HepG2 (cell line): ENCODE data around the gene DUOXA1.

Experiments
- DR1 ChIP-seq: sonication (generic); formaldehyde crosslinking; IDR thresholded peaks from 2 replicates; pipeline ENCODE4 v1.8.0; 2021; ENCODE audit warnings: mild to moderate bottlenecking, missing genetic modification reagents, inconsistent platforms
- EZH2 ChIP-seq: conservative IDR thresholded peaks from 2 replicates; pipeline ENCODE4 v1.6.1; 2012; ENCODE audit warnings: mild to moderate bottlenecking, low read depth, low read length, moderate library complexity
- HDAC2 ChIP-seq: sonication (generic); formaldehyde crosslinking; IDR thresholded peaks from 2 replicates; pipeline ENCODE4 v1.4.0; 2020; ENCODE audit warnings: missing genetic modification reagents
- SIN3A ChIP-seq: IDR thresholded peaks from 2 replicates; pipeline ENCODE4 v1.6.1; 2011; ENCODE audit warnings: low read depth, mild to moderate bottlenecking, control low read depth, low read length, borderline replicate concordance
- SP1 ChIP-seq, 2 experiments: fragments of 450-650 bp in 1 of 2; sonication (generic) in 1 of 2; formaldehyde crosslinking in 1 of 2; IDR thresholded peaks; 2 replicates each; pipeline versions ENCODE4 v1.4.0 to v1.6.1; 2016 to 2020; ENCODE audit warnings: missing genetic modification reagents in 1 of 2
- SP140L ChIP-seq: sonication (generic); formaldehyde crosslinking; IDR thresholded peaks from 2 replicates; pipeline ENCODE4 v1.4.0; 2020; ENCODE audit warnings: missing genetic modification reagents, borderline replicate concordance
- SP2 ChIP-seq: sonication (generic); formaldehyde crosslinking; IDR thresholded peaks from 2 replicates; pipeline ENCODE4 v1.5.1; 2020; ENCODE audit warnings: mild to moderate bottlenecking, missing genetic modification reagents
- STAT5B ChIP-seq: sonication (generic); formaldehyde crosslinking; IDR thresholded peaks from 2 replicates; pipeline ENCODE4 v1.4.0; 2020; ENCODE audit warnings: missing genetic modification reagents
- ZNF12 ChIP-seq: sonication (generic); formaldehyde crosslinking; IDR thresholded peaks from 2 replicates; pipeline ENCODE4 v1.5.0; 2020; ENCODE audit warnings: missing genetic modification reagents
- ZNF205 ChIP-seq: IDR thresholded peaks from 2 replicates; pipeline ENCODE4 v1.6.1; 2018; ENCODE audit warnings: missing biosample characterization, missing genetic modification reagents
- ZNF549 ChIP-seq: sonication (generic); formaldehyde crosslinking; IDR thresholded peaks from 2 replicates; pipeline ENCODE4 v1.5.0; 2020; ENCODE audit warnings: missing genetic modification reagents
- TF ChIP-seq, protein P1 (sequence below): sonication (generic); formaldehyde crosslinking; IDR thresholded peaks from 2 replicates; pipeline ENCODE4 v1.9.0; 2022; ENCODE audit warnings: low read depth, missing genetic modification reagents
- TF ChIP-seq, protein P2 (sequence below): sonication (generic); formaldehyde crosslinking; IDR thresholded peaks from 2 replicates; pipeline ENCODE4 v1.4.0; 2020; ENCODE audit warnings: missing genetic modification reagents

DNA sequence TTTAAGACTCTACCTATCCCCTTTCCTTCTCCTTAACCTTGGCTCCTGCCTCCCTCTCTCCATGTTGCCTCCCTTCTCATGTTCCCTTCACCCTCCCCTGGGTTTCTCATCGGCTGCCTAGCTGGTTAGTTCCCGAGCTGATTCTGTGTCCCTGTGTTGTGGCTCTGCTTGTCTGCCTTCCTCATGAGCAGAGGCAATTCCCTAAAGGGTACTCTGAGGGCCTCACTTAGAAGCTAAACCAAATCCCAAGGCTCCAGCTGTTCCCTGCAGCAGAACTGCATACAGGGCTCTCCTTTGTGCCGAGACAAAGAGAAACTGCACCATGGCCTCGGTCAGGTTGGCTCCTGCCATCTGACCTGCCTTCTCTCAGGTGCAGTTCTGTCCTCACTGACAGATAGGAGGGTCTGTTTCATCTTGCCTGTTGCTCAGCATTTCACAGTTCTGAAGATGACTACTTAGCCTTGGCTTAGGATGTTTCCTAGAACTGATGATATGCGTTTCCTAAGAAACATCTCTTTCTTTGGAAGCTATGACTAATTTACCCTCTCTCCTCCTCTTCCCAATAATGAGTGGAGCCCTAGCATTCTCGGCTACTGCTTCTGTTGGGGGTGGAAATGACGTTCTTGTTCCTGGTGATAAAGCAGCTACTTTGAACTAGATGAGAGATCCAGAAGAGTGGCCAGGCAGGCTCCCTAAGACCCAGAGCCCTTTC, 27.2 kb upstream of the DUOXA1 start:
- TF ChIP-seq SP2: no peak
- no peak for TF ChIP-seq ZNF549 (CRISPR knock-in tag)
- no peak for TF ChIP-seq STAT5B (CRISPR knock-in tag)
- no peak for TF ChIP-seq SP1 (IDR thresholded peaks at IDR 0.05)
- TF ChIP-seq SP1 (CRISPR knock-in tag; IDR thresholded peaks at IDR 0.05): no peak
- TF ChIP-seq ZNF12 (CRISPR knock-in tag): no peak
- TF ChIP-seq HDAC2 (CRISPR knock-in tag): no peak
- TF ChIP-seq SP140L: no peak
- no peak for TF ChIP-seq ZNF205 (CRISPR knock-in tag)
- TF ChIP-seq, protein P1, sequence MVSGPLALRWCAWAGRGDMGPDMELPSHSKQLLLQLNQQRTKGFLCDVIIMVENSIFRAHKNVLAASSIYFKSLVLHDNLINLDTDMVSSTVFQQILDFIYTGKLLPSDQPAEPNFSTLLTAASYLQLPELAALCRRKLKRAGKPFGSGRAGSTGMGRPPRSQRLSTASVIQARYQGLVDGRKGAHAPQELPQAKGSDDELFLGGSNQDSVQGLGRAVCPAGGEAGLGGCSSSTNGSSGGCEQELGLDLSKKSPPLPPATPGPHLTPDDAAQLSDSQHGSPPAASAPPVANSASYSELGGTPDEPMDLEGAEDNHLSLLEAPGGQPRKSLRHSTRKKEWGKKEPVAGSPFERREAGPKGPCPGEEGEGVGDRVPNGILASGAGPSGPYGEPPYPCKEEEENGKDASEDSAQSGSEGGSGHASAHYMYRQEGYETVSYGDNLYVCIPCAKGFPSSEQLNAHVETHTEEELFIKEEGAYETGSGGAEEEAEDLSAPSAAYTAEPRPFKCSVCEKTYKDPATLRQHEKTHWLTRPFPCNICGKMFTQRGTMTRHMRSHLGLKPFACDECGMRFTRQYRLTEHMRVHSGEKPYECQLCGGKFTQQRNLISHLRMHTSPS (CRISPR knock-in tag): no peak
- TF ChIP-seq, protein P2, sequence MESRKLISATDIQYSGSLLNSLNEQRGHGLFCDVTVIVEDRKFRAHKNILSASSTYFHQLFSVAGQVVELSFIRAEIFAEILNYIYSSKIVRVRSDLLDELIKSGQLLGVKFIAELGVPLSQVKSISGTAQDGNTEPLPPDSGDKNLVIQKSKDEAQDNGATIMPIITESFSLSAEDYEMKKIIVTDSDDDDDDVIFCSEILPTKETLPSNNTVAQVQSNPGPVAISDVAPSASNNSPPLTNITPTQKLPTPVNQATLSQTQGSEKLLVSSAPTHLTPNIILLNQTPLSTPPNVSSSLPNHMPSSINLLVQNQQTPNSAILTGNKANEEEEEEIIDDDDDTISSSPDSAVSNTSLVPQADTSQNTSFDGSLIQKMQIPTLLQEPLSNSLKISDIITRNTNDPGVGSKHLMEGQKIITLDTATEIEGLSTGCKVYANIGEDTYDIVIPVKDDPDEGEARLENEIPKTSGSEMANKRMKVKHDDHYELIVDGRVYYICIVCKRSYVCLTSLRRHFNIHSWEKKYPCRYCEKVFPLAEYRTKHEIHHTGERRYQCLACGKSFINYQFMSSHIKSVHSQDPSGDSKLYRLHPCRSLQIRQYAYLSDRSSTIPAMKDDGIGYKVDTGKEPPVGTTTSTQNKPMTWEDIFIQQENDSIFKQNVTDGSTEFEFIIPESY (CRISPR knock-in tag): no peak
- TF ChIP-seq DR1 (CRISPR knock-in tag): no peak
- TF ChIP-seq SIN3A: no peak
- TF ChIP-seq EZH2: no peak
